HepG2 (cell line): ENCODE results near the gene SELPLG. TPM values are rescaled to one million over a fixed set of nuclear protein-coding genes. Genes with fewer than 3 reads are reported as not detected.
A peak's percentile ranks its signal among the peaks of the same experiment; 100 is the strongest.

Source experiments
- CBX1 ChIP-seq: IDR thresholded peaks from one replicate; pipeline ENCODE4 v1.6.1; 2016; ENCODE audit warnings: antibody characterized with exemption, low read depth
- CEBPG ChIP-seq: IDR thresholded peaks from 2 replicates; pipeline ENCODE4 v1.6.1; 2016
- FIP1L1 ChIP-seq: fragments of 200-400 bp; formaldehyde crosslinking; IDR thresholded peaks from 2 replicates; pipeline ENCODE4 v1.6.1; 2018; ENCODE audit warnings: low read depth, mild to moderate bottlenecking, low read length, moderate library complexity, borderline replicate concordance; ENCODE audit not compliant: insufficient read depth
- IRX3 ChIP-seq: sonication (generic); formaldehyde crosslinking; IDR thresholded peaks from 2 replicates; pipeline ENCODE4 v1.8.1; 2023; ENCODE audit warnings: mild to moderate bottlenecking, low read depth, missing genetic modification reagents, borderline replicate concordance
- KDM4B ChIP-seq: sonication (generic); formaldehyde crosslinking; IDR thresholded peaks from 2 replicates; pipeline ENCODE4 v1.4.0; 2020; ENCODE audit warnings: missing genetic modification reagents
- MEF2D ChIP-seq: sonication (generic); formaldehyde crosslinking; IDR thresholded peaks from 2 replicates; pipeline ENCODE4 v1.5.1; 2020; ENCODE audit warnings: mild to moderate bottlenecking, missing genetic modification reagents
- MTF2 ChIP-seq: sonication (generic); formaldehyde crosslinking; IDR thresholded peaks from 2 replicates; pipeline ENCODE4 v1.5.0; 2020; ENCODE audit warnings: missing genetic modification reagents, borderline replicate concordance
- PHF20 ChIP-seq: sonication (generic); formaldehyde crosslinking; IDR thresholded peaks from 2 replicates; pipeline ENCODE4 v1.5.0; 2020; ENCODE audit warnings: mild to moderate bottlenecking, missing genetic modification reagents
- POLR2AphosphoS5 ChIP-seq: IDR thresholded peaks from 2 replicates; pipeline ENCODE4 v1.6.1; 2012; ENCODE audit warnings: low read depth, low read length
- SNAPC2 ChIP-seq: sonication (generic); formaldehyde crosslinking; IDR thresholded peaks from 2 replicates; pipeline ENCODE4 v1.8.1; 2022; ENCODE audit warnings: mild to moderate bottlenecking, missing genetic modification reagents
- TAF15 ChIP-seq: fragments of 200-400 bp; formaldehyde crosslinking; IDR thresholded peaks from one replicate; pipeline ENCODE4 v1.6.1; 2018; ENCODE audit warnings: mild to moderate bottlenecking, low read depth, low read length; ENCODE audit not compliant: poor library complexity, severe bottlenecking
- TCF7 ChIP-seq: sonication (generic); IDR thresholded peaks from 2 replicates; pipeline ENCODE4 v1.6.1; 2016; ENCODE audit warnings: antibody characterized with exemption, low read depth
- THYN1 ChIP-seq: sonication (generic); formaldehyde crosslinking; IDR thresholded peaks from 2 replicates; pipeline ENCODE4 v1.8.1; 2023; ENCODE audit warnings: low read depth, mild to moderate bottlenecking, moderate library complexity, missing genetic modification reagents, borderline replicate concordance
- ZNF292 ChIP-seq: sonication (generic); formaldehyde crosslinking; IDR thresholded peaks from 2 replicates; pipeline ENCODE4 v1.8.1; 2022; ENCODE audit warnings: mild to moderate bottlenecking, low read depth, missing genetic modification reagents, borderline replicate concordance
- polyA plus RNA-seq, 8 experiments: library from polyadenylated mRNA; depleted of rRNA in 3 of 8; stranded (reverse) in 7 of 8; unstranded in 1 of 8; fragments of >200 nt; fragmentation: Illumina TruSeq in 4 of 8; extraction: Trizol in 4 of 8; gene quantifications; 2 replicates each; pipeline versions ENCODE4 v1.2.1 to v1.2.3, GENCODE V29; 2011 to 2016; ENCODE audit warnings: low read depth in 4 of 8, missing spikeins in 1 of 8, mixed read lengths in 1 of 8; ENCODE audit not compliant: insufficient read depth in 1 of 8
- total RNA-seq, 5 experiments: library from RNA; depleted of rRNA; stranded (reverse); fragments of >200 nt; fragmentation: Illumina TruSeq; extraction: Trizol; gene quantifications; 2 replicates each; pipeline ENCODE4 v1.2.3, GENCODE V29; 2016; ENCODE audit warnings: low read depth in 1 of 5
- TF ChIP-seq, protein P1 (sequence below): IDR thresholded peaks from 2 replicates; pipeline ENCODE4 v1.6.1; 2016; ENCODE audit warnings: low read depth
- TF ChIP-seq, protein P2 (sequence below): IDR thresholded peaks from 2 replicates; pipeline ENCODE4 v1.6.1; 2016; ENCODE audit warnings: missing compliant biosample characterization, missing genetic modification reagents, borderline replicate concordance
- TF ChIP-seq, protein P3 (sequence below), 2 experiments: IDR thresholded peaks; 2 replicates each; pipeline ENCODE4 v1.6.1; 2011 to 2012; ENCODE audit warnings: low read length in 2 of 2, borderline replicate concordance in 1 of 2, low read depth in 1 of 2, mild to moderate bottlenecking in 1 of 2, moderate library complexity in 1 of 2
- TF ChIP-seq, protein P4 (sequence below): sonication (generic); formaldehyde crosslinking; IDR thresholded peaks from 2 replicates; pipeline ENCODE4 v1.4.0; 2020; ENCODE audit warnings: missing genetic modification reagents
- TF ChIP-seq, protein P5 (sequence below): sonication (generic); formaldehyde crosslinking; IDR thresholded peaks from 2 replicates; pipeline ENCODE4 v1.5.1; 2020; ENCODE audit warnings: missing genetic modification reagents, mild to moderate bottlenecking, borderline replicate concordance

The SELPLG gene
- total and polyA plus RNA-seq, 2 of the 13 experiments (the other 11 are each of a cell fraction or from before 2014, with no cell fraction given) = 0.12 TPM; not detected in 1

DNA sequence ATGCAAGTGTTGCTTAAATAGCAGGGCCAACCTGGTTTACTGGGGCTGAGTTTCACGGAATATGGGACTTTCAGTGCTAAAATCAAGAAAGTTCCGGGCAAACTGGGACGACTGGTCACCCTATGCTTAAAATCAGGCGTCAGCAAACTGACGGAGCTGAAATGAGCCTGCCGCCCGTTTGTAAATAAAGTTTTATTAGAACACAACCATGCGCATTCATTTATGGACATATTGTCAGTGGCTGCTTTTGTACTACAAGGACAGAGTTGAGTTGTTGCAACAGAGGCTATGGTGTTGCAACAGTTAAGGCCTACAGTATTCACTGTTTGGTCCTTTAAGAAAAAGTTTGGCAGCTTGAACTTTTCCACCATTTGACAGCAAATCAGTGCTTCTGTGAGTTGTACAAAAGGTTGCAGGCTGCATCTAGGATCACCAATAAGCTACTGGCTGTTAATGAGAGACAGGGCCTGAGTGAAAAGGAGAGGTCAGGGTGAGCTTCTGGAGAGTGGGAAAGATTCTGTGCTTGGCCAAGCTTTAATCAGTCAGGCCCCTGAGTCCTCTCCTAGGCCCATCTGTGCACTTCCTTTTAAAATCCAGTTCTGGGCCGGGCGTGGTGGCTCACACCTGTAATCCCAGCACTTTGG lies 13.3 kb downstream of the SELPLG start (continued):
- peak; percentile 36; the same call in 1 of the 2 replicates for TF ChIP-seq ZNF292 (CRISPR knock-in tag)
- TF ChIP-seq CEBPG (CRISPR knock-in tag) = peak; percentile 97
- TF ChIP-seq, protein P1, sequence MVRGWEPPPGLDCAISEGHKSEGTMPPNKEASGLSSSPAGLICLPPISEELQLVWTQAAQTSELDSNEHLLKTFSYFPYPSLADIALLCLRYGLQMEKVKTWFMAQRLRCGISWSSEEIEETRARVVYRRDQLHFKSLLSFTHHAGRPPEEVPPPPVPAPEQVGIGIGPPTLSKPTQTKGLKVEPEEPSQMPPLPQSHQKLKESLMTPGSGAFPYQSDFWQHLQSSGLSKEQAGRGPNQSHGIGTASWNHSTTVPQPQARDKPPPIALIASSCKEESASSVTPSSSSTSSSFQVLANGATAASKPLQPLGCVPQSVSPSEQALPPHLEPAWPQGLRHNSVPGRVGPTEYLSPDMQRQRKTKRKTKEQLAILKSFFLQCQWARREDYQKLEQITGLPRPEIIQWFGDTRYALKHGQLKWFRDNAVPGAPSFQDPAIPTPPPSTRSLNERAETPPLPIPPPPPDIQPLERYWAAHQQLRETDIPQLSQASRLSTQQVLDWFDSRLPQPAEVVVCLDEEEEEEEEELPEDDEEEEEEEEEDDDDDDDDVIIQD (CRISPR knock-in tag) = no peak
- TF ChIP-seq PHF20 (CRISPR knock-in tag) = no peak
- TF ChIP-seq, protein P2, sequence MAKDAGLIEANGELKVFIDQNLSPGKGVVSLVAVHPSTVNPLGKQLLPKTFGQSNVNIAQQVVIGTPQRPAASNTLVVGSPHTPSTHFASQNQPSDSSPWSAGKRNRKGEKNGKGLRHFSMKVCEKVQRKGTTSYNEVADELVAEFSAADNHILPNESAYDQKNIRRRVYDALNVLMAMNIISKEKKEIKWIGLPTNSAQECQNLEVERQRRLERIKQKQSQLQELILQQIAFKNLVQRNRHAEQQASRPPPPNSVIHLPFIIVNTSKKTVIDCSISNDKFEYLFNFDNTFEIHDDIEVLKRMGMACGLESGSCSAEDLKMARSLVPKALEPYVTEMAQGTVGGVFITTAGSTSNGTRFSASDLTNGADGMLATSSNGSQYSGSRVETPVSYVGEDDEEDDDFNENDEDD (CRISPR knock-in tag) = no peak
- TF ChIP-seq MEF2D (CRISPR knock-in tag) = no peak
- no peak for TF ChIP-seq THYN1 (CRISPR knock-in tag)
- TF ChIP-seq, protein P3, sequence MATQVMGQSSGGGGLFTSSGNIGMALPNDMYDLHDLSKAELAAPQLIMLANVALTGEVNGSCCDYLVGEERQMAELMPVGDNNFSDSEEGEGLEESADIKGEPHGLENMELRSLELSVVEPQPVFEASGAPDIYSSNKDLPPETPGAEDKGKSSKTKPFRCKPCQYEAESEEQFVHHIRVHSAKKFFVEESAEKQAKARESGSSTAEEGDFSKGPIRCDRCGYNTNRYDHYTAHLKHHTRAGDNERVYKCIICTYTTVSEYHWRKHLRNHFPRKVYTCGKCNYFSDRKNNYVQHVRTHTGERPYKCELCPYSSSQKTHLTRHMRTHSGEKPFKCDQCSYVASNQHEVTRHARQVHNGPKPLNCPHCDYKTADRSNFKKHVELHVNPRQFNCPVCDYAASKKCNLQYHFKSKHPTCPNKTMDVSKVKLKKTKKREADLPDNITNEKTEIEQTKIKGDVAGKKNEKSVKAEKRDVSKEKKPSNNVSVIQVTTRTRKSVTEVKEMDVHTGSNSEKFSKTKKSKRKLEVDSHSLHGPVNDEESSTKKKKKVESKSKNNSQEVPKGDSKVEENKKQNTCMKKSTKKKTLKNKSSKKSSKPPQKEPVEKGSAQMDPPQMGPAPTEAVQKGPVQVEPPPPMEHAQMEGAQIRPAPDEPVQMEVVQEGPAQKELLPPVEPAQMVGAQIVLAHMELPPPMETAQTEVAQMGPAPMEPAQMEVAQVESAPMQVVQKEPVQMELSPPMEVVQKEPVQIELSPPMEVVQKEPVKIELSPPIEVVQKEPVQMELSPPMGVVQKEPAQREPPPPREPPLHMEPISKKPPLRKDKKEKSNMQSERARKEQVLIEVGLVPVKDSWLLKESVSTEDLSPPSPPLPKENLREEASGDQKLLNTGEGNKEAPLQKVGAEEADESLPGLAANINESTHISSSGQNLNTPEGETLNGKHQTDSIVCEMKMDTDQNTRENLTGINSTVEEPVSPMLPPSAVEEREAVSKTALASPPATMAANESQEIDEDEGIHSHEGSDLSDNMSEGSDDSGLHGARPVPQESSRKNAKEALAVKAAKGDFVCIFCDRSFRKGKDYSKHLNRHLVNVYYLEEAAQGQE (IDR thresholded peaks at IDR 0.05; ENCODE audit: borderline replicate concordance in 1 of 2, low read depth in 1 of 2, low read length in 2 of 2) = no peak
- no peak for TF ChIP-seq POLR2AphosphoS5
- peak; percentile 25 for TF ChIP-seq CBX1
- TF ChIP-seq, protein P4, sequence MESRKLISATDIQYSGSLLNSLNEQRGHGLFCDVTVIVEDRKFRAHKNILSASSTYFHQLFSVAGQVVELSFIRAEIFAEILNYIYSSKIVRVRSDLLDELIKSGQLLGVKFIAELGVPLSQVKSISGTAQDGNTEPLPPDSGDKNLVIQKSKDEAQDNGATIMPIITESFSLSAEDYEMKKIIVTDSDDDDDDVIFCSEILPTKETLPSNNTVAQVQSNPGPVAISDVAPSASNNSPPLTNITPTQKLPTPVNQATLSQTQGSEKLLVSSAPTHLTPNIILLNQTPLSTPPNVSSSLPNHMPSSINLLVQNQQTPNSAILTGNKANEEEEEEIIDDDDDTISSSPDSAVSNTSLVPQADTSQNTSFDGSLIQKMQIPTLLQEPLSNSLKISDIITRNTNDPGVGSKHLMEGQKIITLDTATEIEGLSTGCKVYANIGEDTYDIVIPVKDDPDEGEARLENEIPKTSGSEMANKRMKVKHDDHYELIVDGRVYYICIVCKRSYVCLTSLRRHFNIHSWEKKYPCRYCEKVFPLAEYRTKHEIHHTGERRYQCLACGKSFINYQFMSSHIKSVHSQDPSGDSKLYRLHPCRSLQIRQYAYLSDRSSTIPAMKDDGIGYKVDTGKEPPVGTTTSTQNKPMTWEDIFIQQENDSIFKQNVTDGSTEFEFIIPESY (CRISPR knock-in tag) = 0 out of 2 replicates have a peak, but pooled peaks have one; percentile 5
- TF ChIP-seq TAF15 = no peak
- TF ChIP-seq, protein P5, sequence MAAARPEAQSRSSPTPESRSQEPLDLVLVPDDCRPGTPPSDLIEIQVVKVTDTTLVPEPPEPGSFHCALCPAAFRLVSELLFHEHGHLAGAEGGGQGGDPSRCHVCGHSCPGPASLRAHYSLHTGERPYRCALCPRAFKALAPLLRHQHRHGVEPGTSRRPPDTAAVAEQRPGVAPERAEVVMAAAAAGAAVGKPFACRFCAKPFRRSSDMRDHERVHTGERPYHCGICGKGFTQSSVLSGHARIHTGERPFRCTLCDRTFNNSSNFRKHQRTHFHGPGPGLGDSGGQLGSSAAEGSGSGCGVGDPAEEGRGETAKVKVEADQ (CRISPR knock-in tag) = no peak
- TF ChIP-seq MTF2 = no peak
- no peak for TF ChIP-seq SNAPC2 (CRISPR knock-in tag)
- TF ChIP-seq FIP1L1 = no peak
- no peak for TF ChIP-seq IRX3 (CRISPR knock-in tag)
- TF ChIP-seq TCF7 = no peak
- no peak for TF ChIP-seq KDM4B (CRISPR knock-in tag)
